Measurements from ENCODE around the gene SDHD.
"Not testable (repeated sequence)": the region's sequence is repeated elsewhere in the genome, so short reads cannot be mapped to it uniquely, and the experiment has no call there.

The SDHD gene

GRCh38 chr11:112087212-112087611 lies 539 bp downstream of the SDHD start:
- Histone ChIP-seq H3K4me3 (ENCODE audit: insufficient read depth in 1 of 2, low read depth in 1 of 2, low read length in 2 of 2) (peak overlapping the region; percentile 71 to 85), H3K9me3 (ENCODE audit: control insufficient read depth, low read length) (no peaks in the 10 kb centered on the region), H3K36me3 (ENCODE audit: control insufficient read depth in 1 of 2, insufficient read depth in 2 of 2, low read depth in 1 of 2, low read length in 2 of 2) (peaks cover 11 to 75% of the 10 kb centered on the region in 2 experiments), H3K4ac (ENCODE audit: low read depth in 1 of 2, low read length in 2 of 2) (peak overlapping the region; percentile 71), H3K9ac (ENCODE audit: low read length) (peak overlapping the region; percentile 96), H2BK12ac (ENCODE audit: low read length in 2 of 2) (no peak overlapping the region), H3K27ac (ENCODE audit: low read length, poor library complexity, severe bottlenecking) (peak overlapping the region; percentile 14), H4K8ac (ENCODE audit: low read length) (peak overlapping the region; percentile 87), H3K23ac (ENCODE audit: low read length in 2 of 2) (peak overlapping the region in 1 of 2 experiments; percentile 29), H3K14ac (ENCODE audit: low read length in 2 of 2) (peak overlapping the region in 1 of 2 experiments; percentile 49), H3K18ac (ENCODE audit: low read depth in 1 of 2, low read length in 2 of 2) (peak overlapping the region; percentile 45 to 92), H3K4me1 (ENCODE audit: control insufficient read depth, insufficient read depth, low read depth, low read length) (peaks cover 5% of the 10 kb centered on the region), H2AFZ (ENCODE audit: low read depth, low read length) (peak overlapping the region; percentile 18), H3K4me2 (ENCODE audit: low read length, poor library complexity, severe bottlenecking) (peak overlapping the region; percentile 87), H3K27me3 (ENCODE audit: control insufficient read depth in 1 of 2, insufficient read depth in 1 of 2, low read length in 2 of 2) (no peaks in the 10 kb centered on the region), H2BK15ac (ENCODE audit: low read depth, poor library complexity, severe bottlenecking) (no peak overlapping the region), H2BK5ac (ENCODE audit: low read depth, low read length, poor library complexity, severe bottlenecking) (no peak overlapping the region), H3K79me1 (replicated peaks; ENCODE audit: low read length, poor library complexity, severe bottlenecking) (peaks cover 19% of the 10 kb centered on the region), H4K91ac (ENCODE audit: low read length) (no peak overlapping the region), H2BK120ac (ENCODE audit: low read depth, low read length) (no peak overlapping the region), H2AK5ac (ENCODE audit: low read length, severe bottlenecking) (peak overlapping the region; percentile 32)
- WGBS, result 27% methylated on average over 10 of the region's 10 CpGs
- no peak for DNase-seq

- H4K8ac ChIP-seq (ENCODE audit: low read length); H3K14ac ChIP-seq (ENCODE audit: low read length in 2 of 2); H3K4me2 ChIP-seq (ENCODE audit: low read length, poor library complexity, severe bottlenecking); H3K9ac ChIP-seq (ENCODE audit: low read length); H2BK15ac ChIP-seq (ENCODE audit: low read depth, poor library complexity, severe bottlenecking); H3K23ac ChIP-seq (ENCODE audit: low read length in 2 of 2); H3K4me3 ChIP-seq (ENCODE audit: insufficient read depth in 1 of 2, low read depth in 1 of 2, low read length in 2 of 2); H4K91ac ChIP-seq (ENCODE audit: low read length); H2AK5ac ChIP-seq (ENCODE audit: low read length, severe bottlenecking); H2BK12ac ChIP-seq (ENCODE audit: low read length in 2 of 2); H3K79me1 ChIP-seq (replicated peaks; ENCODE audit: low read length, poor library complexity, severe bottlenecking); H2BK5ac ChIP-seq (ENCODE audit: low read depth, low read length, poor library complexity, severe bottlenecking); H3K27ac ChIP-seq (ENCODE audit: low read length, poor library complexity, severe bottlenecking); H3K18ac ChIP-seq (ENCODE audit: low read depth in 1 of 2, low read length in 2 of 2); H3K4me1 ChIP-seq (ENCODE audit: control insufficient read depth, insufficient read depth, low read depth, low read length); H3K27me3 ChIP-seq (ENCODE audit: control insufficient read depth in 1 of 2, insufficient read depth in 1 of 2, low read length in 2 of 2); H3K4ac ChIP-seq (ENCODE audit: low read depth in 1 of 2, low read length in 2 of 2); H2AFZ ChIP-seq (ENCODE audit: low read depth, low read length); DNase-seq; H2BK120ac ChIP-seq (ENCODE audit: low read depth, low read length); H3K9me3 ChIP-seq (ENCODE audit: control insufficient read depth, low read length): not testable (repeated sequence)
- peaks cover 16 to 70% of the 10 kb centered on the region in 2 experiments for H3K36me3 ChIP-seq (ENCODE audit: control insufficient read depth in 1 of 2, insufficient read depth in 2 of 2, low read depth in 1 of 2, low read length in 2 of 2)
- WGBS, result no CpG with 5 or more reads among the region's 2 CpGs
Observed at GRCh38 chr11:112095302-112095701, 8.6 kb downstream of the SDHD start.

- Histone ChIP-seq H4K91ac (ENCODE audit: low read length) (no peak overlapping the region), H2BK120ac (ENCODE audit: low read depth, low read length) (no peak overlapping the region), H3K27ac (ENCODE audit: low read length, poor library complexity, severe bottlenecking) (no peak overlapping the region), H4K8ac (ENCODE audit: low read length) (no peak overlapping the region), H3K14ac (ENCODE audit: low read length in 2 of 2) (no peak overlapping the region), H2AK5ac (ENCODE audit: low read length, severe bottlenecking) (no peak overlapping the region), H3K79me1 (replicated peaks; ENCODE audit: low read length, poor library complexity, severe bottlenecking) (peaks cover 7% of the 10 kb centered on the region), H2BK5ac (ENCODE audit: low read depth, low read length, poor library complexity, severe bottlenecking) (no peak overlapping the region), H2BK12ac (ENCODE audit: low read length in 2 of 2) (no peak overlapping the region), H3K23ac (ENCODE audit: low read length in 2 of 2) (no peak overlapping the region), H3K4me2 (ENCODE audit: low read length, poor library complexity, severe bottlenecking) (no peak overlapping the region), H2AFZ (ENCODE audit: low read depth, low read length) (no peak overlapping the region), H3K9me3 (ENCODE audit: control insufficient read depth, low read length) (no peaks in the 10 kb centered on the region), H3K36me3 (ENCODE audit: control insufficient read depth in 1 of 2, insufficient read depth in 2 of 2, low read depth in 1 of 2, low read length in 2 of 2) (peaks cover 12 to 61% of the 10 kb centered on the region in 2 experiments), H2BK15ac (ENCODE audit: low read depth, poor library complexity, severe bottlenecking) (no peak overlapping the region), H3K27me3 (ENCODE audit: control insufficient read depth in 1 of 2, insufficient read depth in 1 of 2, low read length in 2 of 2) (no peaks in the 10 kb centered on the region), H3K4ac (ENCODE audit: low read depth in 1 of 2, low read length in 2 of 2) (no peak overlapping the region), H3K9ac (ENCODE audit: low read length) (no peak overlapping the region), H3K4me1 (ENCODE audit: control insufficient read depth, insufficient read depth, low read depth, low read length) (no peaks in the 10 kb centered on the region), H3K18ac (ENCODE audit: low read depth in 1 of 2, low read length in 2 of 2) (no peak overlapping the region), H3K4me3 (ENCODE audit: insufficient read depth in 1 of 2, low read depth in 1 of 2, low read length in 2 of 2) (no peak overlapping the region)
- DNase-seq, result no peak
Observed at GRCh38 chr11:112096194-112096593, 9.5 kb downstream of the SDHD start.

GRCh38 chr11:112097734-112098528 lies 11.3 kb downstream of the SDHD start:
- peaks cover 8 to 44% of the 10 kb centered on the region in 2 experiments for H3K36me3 ChIP-seq (ENCODE audit: control insufficient read depth in 1 of 2, insufficient read depth in 2 of 2, low read depth in 1 of 2, low read length in 2 of 2)
- no peak overlapping the region for H2AK5ac ChIP-seq (ENCODE audit: low read length, severe bottlenecking)
- H4K91ac ChIP-seq (ENCODE audit: low read length), result peak overlapping the region; percentile 27
- no peak for DNase-seq
- H3K18ac ChIP-seq (ENCODE audit: low read depth in 1 of 2, low read length in 2 of 2), result no peak overlapping the region
- no peak overlapping the region for H3K4me2 ChIP-seq (ENCODE audit: low read length, poor library complexity, severe bottlenecking)
- no peaks in the 10 kb centered on the region for H3K9me3 ChIP-seq (ENCODE audit: control insufficient read depth, low read length)
- H3K23ac ChIP-seq (ENCODE audit: low read length in 2 of 2), result no peak overlapping the region
- no peak overlapping the region for H4K8ac ChIP-seq (ENCODE audit: low read length)
- H2BK120ac ChIP-seq (ENCODE audit: low read depth, low read length), result no peak overlapping the region
- no peak overlapping the region for H3K4me3 ChIP-seq (ENCODE audit: insufficient read depth in 1 of 2, low read depth in 1 of 2, low read length in 2 of 2)
- no peaks in the 10 kb centered on the region for H3K4me1 ChIP-seq (ENCODE audit: control insufficient read depth, insufficient read depth, low read depth, low read length)
- no peak overlapping the region for H2BK5ac ChIP-seq (ENCODE audit: low read depth, low read length, poor library complexity, severe bottlenecking)
- peaks cover 2% of the 10 kb centered on the region for H3K79me1 ChIP-seq (replicated peaks; ENCODE audit: low read length, poor library complexity, severe bottlenecking)
- H2BK15ac ChIP-seq (ENCODE audit: low read depth, poor library complexity, severe bottlenecking), result no peak overlapping the region
- no peaks in the 10 kb centered on the region for H3K27me3 ChIP-seq (ENCODE audit: control insufficient read depth in 1 of 2, insufficient read depth in 1 of 2, low read length in 2 of 2)
- no peak overlapping the region for H3K9ac ChIP-seq (ENCODE audit: low read length)
- no peak overlapping the region for H3K27ac ChIP-seq (ENCODE audit: low read length, poor library complexity, severe bottlenecking)
- H3K14ac ChIP-seq (ENCODE audit: low read length in 2 of 2), result no peak overlapping the region
- 98% methylated on average over 8 of the region's 11 CpGs for WGBS
- no peak overlapping the region for H3K4ac ChIP-seq (ENCODE audit: low read depth in 1 of 2, low read length in 2 of 2)
- H2BK12ac ChIP-seq (ENCODE audit: low read length in 2 of 2), result no peak overlapping the region
- H2AFZ ChIP-seq (ENCODE audit: low read depth, low read length), result no peak overlapping the region

Data from mesenchymal stem cell (in vitro differentiated cells and primary cell).